Colonic mucosa (tissue), 4 donors: ENCODE data around the gene CADM1. TPM values are rescaled to one million over a fixed set of nuclear protein-coding genes. Genes with fewer than 3 reads are reported as not detected.

Experiments used
- DNase-seq: peaks from one replicate; pipeline ENCODE4 v3.0.0-alpha.2; 2020
- H3K27ac ChIP-seq: fragments of 200-600 bp; one replicate; pipeline ENCODE4 v1.8.0; 2021
- H3K27me3 ChIP-seq: fragments of 200-600 bp; one replicate; pipeline ENCODE4 v1.8.0; 2021
- H3K36me3 ChIP-seq: fragments of 200-600 bp; one replicate; pipeline ENCODE4 v1.8.0; 2021
- H3K4me1 ChIP-seq: fragments of 200-600 bp; one replicate; pipeline ENCODE4 v1.8.0; 2021; ENCODE audit warnings: mild to moderate bottlenecking
- H3K4me3 ChIP-seq: fragments of 200-600 bp; one replicate; pipeline ENCODE4 v1.8.0; 2021
- H3K9ac ChIP-seq, 2 donors: one replicate each; pipeline ENCODE4 v1.7.0; 2013; ENCODE audit warnings: control low read depth in 2 of 2, low read depth in 2 of 2, low read length in 2 of 2
- H3K9me3 ChIP-seq: fragments of 200-600 bp; one replicate; pipeline ENCODE4 v1.8.0; 2021
- CTCF ChIP-seq: fragments of 200-600 bp; IDR thresholded peaks from one replicate; pipeline ENCODE4 v1.8.0; 2022; ENCODE audit warnings: antibody characterized with exemption, mild to moderate bottlenecking
- intact Hi-C: fragments of 100-400 bp; cut with DNase I; formaldehyde crosslinking; loops from one replicate; pipeline ENCODE4 v1.14.1; 2022
- total RNA-seq, 2 donors: library from RNA; stranded (reverse); fragmentation: NEBNext Ultra II Directional in 1 of 2; extraction: Animal tissue kit (Norgen Biotek cat#: 25700) in 1 of 2; gene quantifications; one replicate each; pipeline ENCODE4 v1.2.1, GENCODE V29; 2021
- donor health status: healthy.
- donor health status: DM: no; HTN: no; CAD: no.
- donor health status: DM: no; HTN: no; CAD: no.

The CADM1 gene
- total RNA-seq, 2 donors from 2014 or later = 5.2 to 6.4 TPM

DNA sequence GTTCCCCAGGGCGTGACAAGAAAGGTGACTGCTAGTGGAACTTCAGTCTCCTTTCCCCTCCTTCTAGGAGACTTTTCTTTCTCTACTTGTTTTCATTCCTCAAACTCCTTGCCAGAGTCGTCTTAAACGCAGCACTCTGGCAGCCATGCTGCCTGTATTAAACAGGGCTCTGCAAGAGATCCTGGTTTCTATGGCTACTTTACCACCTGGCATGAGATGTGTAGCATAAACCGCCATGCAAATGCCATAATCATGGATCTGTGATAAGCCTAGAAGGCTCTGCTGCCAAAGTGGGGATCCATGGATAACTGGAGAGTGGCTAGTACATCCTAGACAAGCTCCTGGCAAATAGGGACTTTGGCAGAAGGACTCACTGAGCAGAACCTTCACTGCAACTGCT, 321.1 kb downstream of the CADM1 start:
- H3K9me3 ChIP-seq = no peaks in the 10 kb centered on the region
- TF ChIP-seq CTCF = no peak
- no peaks in the 10 kb centered on the region for H3K4me1 ChIP-seq
- intact Hi-C loops = no loop called here
- no peaks in the 10 kb centered on the region for H3K27me3 ChIP-seq
- H3K4me3 ChIP-seq = no peak overlapping the region
- no peak overlapping the region for H3K27ac ChIP-seq
- no peak overlapping the region for H3K9ac ChIP-seq
- no peak for DNase-seq
- H3K36me3 ChIP-seq = no peaks in the 10 kb centered on the region

- Histone ChIP-seq H3K36me3 (no peaks in the 10 kb centered on the region), H3K27me3 (no peaks in the 10 kb centered on the region), H3K9ac (no peak overlapping the region), H3K27ac (no peak overlapping the region), H3K4me1 (no peaks in the 10 kb centered on the region), H3K9me3 (no peaks in the 10 kb centered on the region), H3K4me3 (no peak overlapping the region)
- no peak for DNase-seq
- TF ChIP-seq CTCF = no peak
- intact Hi-C loops = no loop called here
These were observed 321.8 kb downstream of the CADM1 start for GRCh38 chr11:115182282-115182955.

- H3K9ac ChIP-seq = no peak overlapping the region
- no peak for DNase-seq
These were observed 322.7 kb downstream of the CADM1 start for GRCh38 chr11:115181538-115181937.

GRCh38 chr11:115180272-115180671, 323.9 kb downstream of the CADM1 start:
- Histone ChIP-seq H3K9me3 (no peaks in the 10 kb centered on the region), H3K36me3 (no peaks in the 10 kb centered on the region), H3K27ac (no peak overlapping the region), H3K4me1 (no peaks in the 10 kb centered on the region), H3K9ac (no peak overlapping the region), H3K27me3 (no peaks in the 10 kb centered on the region), H3K4me3 (no peak overlapping the region)
- DNase-seq = no peak
- no peak for TF ChIP-seq CTCF
- intact Hi-C loops = no loop called here

More at GRCh38 chr11:115181538-115181937, 322.7 kb downstream of the CADM1 start:
- no peaks in the 10 kb centered on the region for H3K4me1 ChIP-seq
- H3K27ac ChIP-seq = no peak overlapping the region
- no peaks in the 10 kb centered on the region for H3K9me3 ChIP-seq
- TF ChIP-seq CTCF = no peak
- H3K36me3 ChIP-seq = no peaks in the 10 kb centered on the region
- no peaks in the 10 kb centered on the region for H3K27me3 ChIP-seq
- intact Hi-C loops = no loop called here
- no peak overlapping the region for H3K4me3 ChIP-seq

DNA sequence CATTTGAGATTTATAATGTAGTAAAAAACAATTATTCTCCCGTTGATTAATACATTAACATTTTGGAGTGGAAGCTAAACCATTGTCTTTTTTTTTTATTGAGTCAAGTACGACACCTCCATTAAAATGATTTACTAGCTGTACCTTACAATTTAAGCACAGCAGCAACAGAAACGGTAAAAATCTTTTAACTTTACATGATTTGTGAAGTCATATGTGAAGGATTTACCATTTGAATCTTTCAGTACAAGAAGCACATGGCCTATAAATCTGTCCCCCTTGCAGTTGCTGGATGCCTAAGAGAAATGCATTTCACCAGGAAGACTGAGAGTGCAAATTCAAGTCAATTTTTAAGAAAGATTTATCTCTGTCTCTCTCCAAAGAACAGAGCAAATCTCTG, 324.6 kb downstream of the CADM1 start:
- DNase-seq = no peak
- Histone ChIP-seq H3K9ac (no peak overlapping the region), H3K9me3 (no peaks in the 10 kb centered on the region), H3K4me1 (no peaks in the 10 kb centered on the region), H3K27ac (no peak overlapping the region), H3K27me3 (no peaks in the 10 kb centered on the region), H3K36me3 (no peaks in the 10 kb centered on the region), H3K4me3 (no peak overlapping the region)
- intact Hi-C loops = no loop called here
- no peak for TF ChIP-seq CTCF
